CD8-positive, alpha-beta memory T cell (primary cell): ENCODE measurements around the gene CXCL12. TPM values are rescaled to one million over a fixed set of nuclear protein-coding genes. Genes with fewer than 3 reads are reported as not detected.

ENCODE experiments used
- CTCF ChIA-PET: fragments of 350-600 bp; sonication (Branson Sonifier 250); formaldehyde crosslinking; loops from one replicate; lab custom pipeline; 2021; ENCODE audit warnings: antibody characterized with exemption; lab: Charles Lee
- POLR2A ChIA-PET: fragments of 350-600 bp; sonication (Branson Sonifier 250); formaldehyde crosslinking; loops from one replicate; lab custom pipeline; 2021; ENCODE audit warnings: antibody characterized with exemption; lab: Charles Lee
- DNase-seq, 5 donors: peaks; one replicate each; pipeline versions ENCODE4 v3.0.0 to v3.0.0-alpha.2; 2020 to 2022; ENCODE audit warnings: mixed read lengths in 1 of 5
- H3K27ac ChIP-seq: one replicate; pipeline ENCODE4 v1.7.0; 2013; ENCODE audit warnings: low read depth, mild to moderate bottlenecking, low read length, moderate library complexity
- H3K27me3 ChIP-seq: 2 replicates; pipeline ENCODE4 v1.7.0; 2013; ENCODE audit warnings: low read length, mild to moderate bottlenecking; ENCODE audit not compliant: insufficient read depth, poor library complexity, severe bottlenecking
- H3K36me3 ChIP-seq: 2 replicates; pipeline ENCODE4 v1.7.0; 2013; ENCODE audit warnings: mild to moderate bottlenecking, low read length, moderate library complexity; ENCODE audit not compliant: insufficient read depth
- H3K4me1 ChIP-seq: 2 replicates; pipeline ENCODE4 v1.7.0; 2013; ENCODE audit warnings: mild to moderate bottlenecking, low read length, moderate library complexity; ENCODE audit not compliant: insufficient read depth
- H3K4me3 ChIP-seq: 2 replicates; pipeline ENCODE4 v1.7.0; 2013; ENCODE audit warnings: mild to moderate bottlenecking, low read length
- H3K9me3 ChIP-seq: 2 replicates; pipeline ENCODE4 v1.7.0; 2013; ENCODE audit warnings: mild to moderate bottlenecking, low read length
- H3K27ac Mint-ChIP-seq, 8 donors: one replicate each; pipeline ENCODE4 v1.8.0; 2020 to 2021; ENCODE audit warnings: mixed read lengths in 8 of 8, mild to moderate bottlenecking in 6 of 8, inconsistent platforms in 3 of 8, moderate library complexity in 3 of 8
- H3K27me3 Mint-ChIP-seq, 2 donors: one replicate each; pipeline ENCODE4 v1.8.0; 2020 to 2021; ENCODE audit warnings: mixed read lengths in 2 of 2, mild to moderate bottlenecking in 1 of 2, moderate library complexity in 1 of 2
- H3K36me3 Mint-ChIP-seq, 3 donors: one replicate each; pipeline ENCODE4 v1.8.0; 2020 to 2021; ENCODE audit warnings: mixed read lengths in 3 of 3, inconsistent platforms in 1 of 3, mild to moderate bottlenecking in 1 of 3
- H3K4me1 Mint-ChIP-seq, 3 donors: one replicate each; pipeline ENCODE4 v1.8.0; 2020 to 2021; ENCODE audit warnings: mixed read lengths in 3 of 3, inconsistent platforms in 1 of 3, mild to moderate bottlenecking in 1 of 3
- H3K4me3 Mint-ChIP-seq, 7 donors: one replicate each; pipeline ENCODE4 v1.8.0; 2020 to 2021; ENCODE audit warnings: mixed read lengths in 7 of 7, mild to moderate bottlenecking in 6 of 7, moderate library complexity in 4 of 7, inconsistent platforms in 2 of 7
- H3K9me3 Mint-ChIP-seq, 5 donors: one replicate each; pipeline ENCODE4 v1.8.0; 2020 to 2022; ENCODE audit warnings: mixed read lengths in 5 of 5, mild to moderate bottlenecking in 3 of 5, moderate library complexity in 2 of 5, inconsistent platforms in 1 of 5
- polyA plus RNA-seq: library from polyadenylated mRNA; unstranded; fragments of 300-500 nt; fragmentation: Illumina TruSeq; gene quantifications from one replicate; pipeline ENCODE4 v1.2.3, GENCODE V29; 2021
- total RNA-seq, 2 experiments: library from RNA; stranded (reverse); gene quantifications; one replicate each; pipeline ENCODE4 v1.2.3, GENCODE V29; 2021

The CXCL12 gene
- total and polyA plus RNA-seq, 3 experiments from 2014 or later = not detected

DNA sequence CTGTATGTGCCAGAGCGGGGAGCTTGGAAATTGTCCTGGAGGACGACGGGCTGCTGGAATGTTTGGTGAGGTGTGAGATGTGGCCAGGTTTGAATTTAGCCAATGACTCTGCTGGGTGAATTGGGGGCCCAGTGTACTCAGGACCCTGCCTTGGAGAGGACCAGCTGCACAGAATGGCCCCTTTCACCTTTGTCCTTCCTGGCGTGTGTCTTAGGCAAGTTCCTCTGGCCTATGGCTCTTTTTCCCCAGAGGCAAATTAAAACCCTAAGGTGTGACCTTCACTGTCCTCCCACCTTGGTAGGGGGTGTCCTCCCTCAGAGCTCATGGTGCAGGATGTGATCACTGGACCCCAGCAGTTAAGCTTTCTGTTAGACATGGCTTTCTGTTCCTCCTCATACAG lies 47.8 kb downstream of the CXCL12 start:
- POLR2A ChIA-PET = no interaction called here
- H3K9me3 Mint-ChIP-seq = no peaks in the 10 kb centered on the region
- H3K9me3 ChIP-seq = no peaks in the 10 kb centered on the region
- H3K27ac Mint-ChIP-seq = no peak overlapping the region
- H3K36me3 Mint-ChIP-seq = no peaks in the 10 kb centered on the region
- no peaks in the 10 kb centered on the region for H3K36me3 ChIP-seq
- H3K27me3 ChIP-seq = no peaks in the 10 kb centered on the region
- no peaks in the 10 kb centered on the region for H3K4me1 ChIP-seq
- CTCF ChIA-PET = interaction anchor here (1.2 kb wide), 1 partner anchor 12 kb away, joined by 4 read pairs; no protein-coding TSS in a partner anchor
- peaks cover 2 to 15% of the 10 kb centered on the region in 2 donors for H3K27me3 Mint-ChIP-seq
- H3K4me3 Mint-ChIP-seq = no peak overlapping the region
- H3K4me3 ChIP-seq = no peak overlapping the region
- H3K27ac ChIP-seq = no peak overlapping the region
- H3K4me1 Mint-ChIP-seq = no peaks in the 10 kb centered on the region
- DNase-seq = no peak

DNA sequence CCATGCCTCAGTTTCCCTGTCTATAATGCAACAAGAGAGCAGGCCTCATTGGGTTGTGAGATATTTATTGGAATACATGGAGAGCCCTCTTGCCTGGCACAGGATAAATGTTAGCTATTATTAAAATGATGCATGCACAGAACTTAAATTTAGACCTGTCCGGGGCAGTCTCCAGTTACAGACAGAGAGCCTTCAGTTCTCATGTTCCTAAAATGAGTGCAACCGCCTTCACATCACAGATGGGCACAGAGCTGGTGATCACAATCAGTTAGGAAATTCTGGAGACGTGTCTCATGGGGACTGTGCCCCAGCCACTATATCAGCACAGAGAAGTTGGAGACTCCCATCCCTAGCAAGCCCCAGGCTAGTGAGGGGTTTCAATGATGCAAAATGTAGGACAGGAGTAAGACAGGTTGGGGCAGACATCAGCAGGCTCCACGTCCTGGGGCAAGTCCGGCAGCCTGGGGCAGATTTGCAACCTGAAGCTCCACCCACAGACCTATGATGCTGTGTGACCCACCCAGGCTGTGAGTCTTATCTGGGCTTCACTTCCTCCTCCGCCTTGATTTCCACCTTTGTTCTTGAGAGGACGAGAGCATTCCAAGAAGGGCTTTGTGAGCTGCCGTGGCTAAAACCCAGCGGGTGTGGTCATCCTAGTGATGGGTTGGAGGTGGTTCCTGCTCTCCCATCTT lies 49.4 kb downstream of the CXCL12 start:
- Histone ChIP-seq H3K36me3 (no peaks in the 10 kb centered on the region), H3K9me3 (no peaks in the 10 kb centered on the region), H3K27me3 (no peaks in the 10 kb centered on the region), H3K4me3 (no peak overlapping the region), H3K4me1 (no peaks in the 10 kb centered on the region), H3K27ac (no peak overlapping the region)
- Mint-ChIP-seq H3K27ac (no peak overlapping the region), H3K36me3 (no peaks in the 10 kb centered on the region), H3K4me1 (no peaks in the 10 kb centered on the region), H3K4me3 (no peak overlapping the region), H3K9me3 (no peaks in the 10 kb centered on the region), H3K27me3 (peaks cover 2 to 15% of the 10 kb centered on the region in 2 donors)
- DNase-seq = no peak
- CTCF ChIA-PET = no interaction called here
- POLR2A ChIA-PET = no interaction called here

DNA sequence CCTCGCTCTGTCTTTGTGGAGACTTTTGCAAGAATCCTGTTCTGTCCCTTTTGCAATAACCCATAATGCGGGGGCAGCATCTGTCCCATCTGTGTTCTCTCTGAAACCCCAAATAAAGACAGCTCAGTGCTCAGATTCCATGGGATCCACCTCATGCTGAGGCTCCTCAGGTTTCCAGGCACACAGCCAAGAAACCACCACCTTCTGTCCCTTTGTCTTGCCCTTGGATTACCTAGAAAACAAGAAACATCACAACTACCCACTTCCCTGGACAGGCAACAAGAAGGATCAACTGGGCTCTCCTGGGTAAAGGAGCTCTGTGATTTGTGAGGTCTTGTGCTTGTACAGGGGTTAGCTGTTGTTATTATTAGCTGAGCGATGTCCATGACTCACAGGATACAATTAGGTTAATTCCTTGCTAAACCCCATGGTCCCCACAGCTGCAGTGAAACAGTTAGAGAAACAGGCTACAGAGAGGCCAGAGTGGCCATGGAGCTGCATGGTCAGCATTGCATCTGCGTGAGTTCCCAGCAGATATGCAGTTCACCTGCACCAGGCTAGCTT lies 50.2 kb downstream of the CXCL12 start:
- peaks cover 2 to 15% of the 10 kb centered on the region in 2 donors for H3K27me3 Mint-ChIP-seq
- no peaks in the 10 kb centered on the region for H3K4me1 Mint-ChIP-seq
- no peaks in the 10 kb centered on the region for H3K36me3 Mint-ChIP-seq
- Histone ChIP-seq H3K9me3 (no peaks in the 10 kb centered on the region), H3K4me1 (no peaks in the 10 kb centered on the region), H3K27ac (no peak overlapping the region), H3K36me3 (no peaks in the 10 kb centered on the region), H3K4me3 (no peak overlapping the region), H3K27me3 (no peaks in the 10 kb centered on the region)
- H3K9me3 Mint-ChIP-seq = no peaks in the 10 kb centered on the region
- no peak overlapping the region for H3K4me3 Mint-ChIP-seq
- CTCF ChIA-PET = no interaction called here
- POLR2A ChIA-PET = no interaction called here
- no peak overlapping the region for H3K27ac Mint-ChIP-seq
- DNase-seq = no peak

DNA sequence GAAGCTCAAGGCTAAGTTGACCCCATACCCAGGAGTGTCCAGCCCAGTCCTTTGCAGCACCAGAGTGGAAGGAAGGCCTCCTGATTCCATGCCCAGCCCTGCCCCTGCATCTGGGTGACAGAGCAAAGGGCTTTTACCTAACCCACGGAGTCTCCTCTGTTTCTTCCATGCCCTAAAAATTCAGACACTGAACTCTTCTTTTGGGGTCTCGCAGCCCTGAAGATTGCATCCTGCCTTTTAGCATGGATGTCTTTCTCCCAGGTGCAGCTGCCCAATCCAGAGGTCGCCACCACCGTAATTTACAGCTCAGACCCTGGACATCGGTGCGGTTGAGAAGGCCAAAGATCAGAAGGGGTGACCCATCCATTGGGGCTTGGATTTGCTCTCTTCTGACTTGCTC lies 50.8 kb downstream of the CXCL12 start:
- ChIA-PET POLR2A (no interaction called here), CTCF (no interaction called here)
- Mint-ChIP-seq H3K4me1 (no peaks in the 10 kb centered on the region), H3K27me3 (peaks cover 3 to 19% of the 10 kb centered on the region in 2 donors), H3K4me3 (no peak overlapping the region), H3K27ac (no peak overlapping the region), H3K36me3 (no peaks in the 10 kb centered on the region), H3K9me3 (no peaks in the 10 kb centered on the region)
- no peaks in the 10 kb centered on the region for H3K27me3 ChIP-seq
- no peaks in the 10 kb centered on the region for H3K36me3 ChIP-seq
- no peak overlapping the region for H3K4me3 ChIP-seq
- no peaks in the 10 kb centered on the region for H3K4me1 ChIP-seq
- H3K9me3 ChIP-seq = no peaks in the 10 kb centered on the region
- H3K27ac ChIP-seq = no peak overlapping the region
- no peak for DNase-seq

DNA sequence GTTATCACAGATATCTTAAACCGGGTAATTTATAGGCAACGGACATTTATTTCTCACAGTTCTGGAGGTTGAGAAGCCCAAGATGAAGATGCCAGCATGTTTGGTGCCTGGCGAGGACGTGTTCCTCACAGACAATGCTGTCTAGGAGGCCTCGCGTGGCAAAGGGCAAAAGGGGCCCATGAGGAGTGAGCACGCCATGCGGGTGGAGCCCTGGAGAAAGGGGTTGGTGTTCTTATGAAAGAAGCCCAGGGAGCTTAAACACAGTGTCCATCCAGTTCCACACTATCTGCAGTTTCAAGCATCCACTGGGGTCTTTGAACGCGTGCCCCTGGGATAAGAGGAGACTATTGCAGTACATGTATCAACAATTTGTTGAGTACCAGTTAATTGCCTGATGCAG lies 51.4 kb downstream of the CXCL12 start:
- ChIA-PET POLR2A (no interaction called here), CTCF (no interaction called here)
- no peak for DNase-seq
- Histone ChIP-seq H3K9me3 (no peaks in the 10 kb centered on the region), H3K27me3 (no peaks in the 10 kb centered on the region), H3K4me3 (no peak overlapping the region), H3K4me1 (no peaks in the 10 kb centered on the region), H3K36me3 (no peaks in the 10 kb centered on the region), H3K27ac (no peak overlapping the region)
- Mint-ChIP-seq H3K27me3 (peaks cover 3 to 22% of the 10 kb centered on the region in 2 donors), H3K9me3 (no peaks in the 10 kb centered on the region), H3K36me3 (no peaks in the 10 kb centered on the region), H3K4me1 (no peaks in the 10 kb centered on the region), H3K4me3 (no peak overlapping the region), H3K27ac (no peak overlapping the region)

GRCh38 chr10:44332465-44332864 lies 52.4 kb downstream of the CXCL12 start:
- Mint-ChIP-seq H3K27me3 (peaks cover 3 to 22% of the 10 kb centered on the region in 2 donors), H3K4me1 (no peaks in the 10 kb centered on the region), H3K9me3 (no peaks in the 10 kb centered on the region), H3K27ac (no peak overlapping the region), H3K4me3 (no peak overlapping the region), H3K36me3 (no peaks in the 10 kb centered on the region)
- H3K4me3 ChIP-seq = no peak overlapping the region
- no peaks in the 10 kb centered on the region for H3K36me3 ChIP-seq
- CTCF ChIA-PET = no interaction called here
- H3K9me3 ChIP-seq = no peaks in the 10 kb centered on the region
- no peaks in the 10 kb centered on the region for H3K4me1 ChIP-seq
- POLR2A ChIA-PET = no interaction called here
- no peaks in the 10 kb centered on the region for H3K27me3 ChIP-seq
- H3K27ac ChIP-seq = no peak overlapping the region
- DNase-seq = no peak

DNA sequence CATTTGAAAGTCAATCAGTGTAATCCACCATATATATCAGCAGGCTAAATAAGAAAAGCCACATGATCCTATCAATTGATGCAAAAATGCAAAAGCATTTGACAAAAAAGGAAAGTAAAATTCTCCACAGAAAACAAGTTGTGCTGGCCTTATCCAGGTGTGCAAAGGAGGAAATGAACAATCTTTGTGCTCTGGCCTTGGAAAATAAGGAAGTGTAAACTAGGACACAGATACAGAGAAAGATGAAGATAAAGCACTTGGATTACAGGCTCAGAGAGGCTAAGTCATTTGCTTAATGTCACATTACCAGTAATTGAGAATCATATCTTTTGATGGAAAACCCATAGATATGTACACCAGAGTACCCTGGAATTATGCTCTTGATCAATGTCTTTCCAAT lies 54.5 kb downstream of the CXCL12 start:
- Mint-ChIP-seq H3K9me3 (peaks cover 0 to 2% (median 0%) of the 10 kb centered on the region in 5 donors), H3K4me3 (no peak overlapping the region), H3K36me3 (no peaks in the 10 kb centered on the region), H3K27me3 (peaks cover 6 to 22% of the 10 kb centered on the region in 2 donors), H3K27ac (no peak overlapping the region), H3K4me1 (no peaks in the 10 kb centered on the region)
- no peaks in the 10 kb centered on the region for H3K4me1 ChIP-seq
- ChIA-PET CTCF (no interaction called here), POLR2A (no interaction called here)
- DNase-seq = no peak
- H3K27ac ChIP-seq = no peak overlapping the region
- H3K9me3 ChIP-seq = no peaks in the 10 kb centered on the region
- no peaks in the 10 kb centered on the region for H3K36me3 ChIP-seq
- no peak overlapping the region for H3K4me3 ChIP-seq
- H3K27me3 ChIP-seq = no peaks in the 10 kb centered on the region

- no peaks in the 10 kb centered on the region for H3K36me3 Mint-ChIP-seq
- peaks cover 0 to 2% (median 0%) of the 10 kb centered on the region in 5 donors for H3K9me3 Mint-ChIP-seq
- H3K27ac ChIP-seq = no peak overlapping the region
- H3K4me1 ChIP-seq = no peaks in the 10 kb centered on the region
- no peak overlapping the region for H3K27ac Mint-ChIP-seq
- ChIA-PET POLR2A (no interaction called here), CTCF (no interaction called here)
- H3K4me1 Mint-ChIP-seq = no peaks in the 10 kb centered on the region
- H3K4me3 Mint-ChIP-seq = no peak overlapping the region
- H3K27me3 Mint-ChIP-seq = peaks cover 9 to 15% of the 10 kb centered on the region in 2 donors
- no peaks in the 10 kb centered on the region for H3K27me3 ChIP-seq
- no peaks in the 10 kb centered on the region for H3K9me3 ChIP-seq
- no peak for DNase-seq
- H3K4me3 ChIP-seq = no peak overlapping the region
- H3K36me3 ChIP-seq = no peaks in the 10 kb centered on the region
Observed at GRCh38 chr10:44327461-44327860, 57.4 kb downstream of the CXCL12 start.
